ENCODE results near the gene KLB.
"Not testable (repeated sequence)": the region's sequence is repeated elsewhere in the genome, so short reads cannot be mapped to it uniquely, and the experiment has no call there.

Gene KLB

DNA sequence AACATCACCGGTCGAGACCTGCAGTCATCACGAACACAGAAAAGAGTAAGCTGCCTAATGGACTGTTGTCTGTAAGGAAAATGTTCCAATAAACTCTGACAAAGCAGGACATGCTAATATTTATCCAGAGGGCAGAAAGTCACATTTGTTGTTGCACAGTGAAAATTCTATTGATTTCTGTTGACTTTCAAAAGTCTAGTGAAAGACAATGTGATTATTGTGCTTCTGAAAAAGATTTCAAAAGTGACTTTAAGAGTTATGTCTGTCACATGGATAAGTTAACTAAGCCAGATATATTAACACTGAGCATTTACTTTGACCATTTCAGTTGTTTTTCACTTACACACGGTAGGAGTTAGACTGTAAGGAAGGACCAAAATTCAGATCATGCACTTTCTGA lies 31.3 kb upstream of the KLB start:
- Histone ChIP-seq H3K27me3 (no peaks in the 10 kb centered on the region), H3K27ac (no peak overlapping the region), H4K20me1 (no peaks in the 10 kb centered on the region), H3K4me1 (no peaks in the 10 kb centered on the region), H3K36me3 (no peaks in the 10 kb centered on the region), H3K9ac (no peak overlapping the region), H3K4me2 (no peak overlapping the region), H3K4me3 (no peak overlapping the region), H3K9me3 (peaks cover 25% of the 10 kb centered on the region)
- TF ChIP-seq Cebpa-rat (IDR thresholded peaks at IDR 0.05) = no peak

DNA sequence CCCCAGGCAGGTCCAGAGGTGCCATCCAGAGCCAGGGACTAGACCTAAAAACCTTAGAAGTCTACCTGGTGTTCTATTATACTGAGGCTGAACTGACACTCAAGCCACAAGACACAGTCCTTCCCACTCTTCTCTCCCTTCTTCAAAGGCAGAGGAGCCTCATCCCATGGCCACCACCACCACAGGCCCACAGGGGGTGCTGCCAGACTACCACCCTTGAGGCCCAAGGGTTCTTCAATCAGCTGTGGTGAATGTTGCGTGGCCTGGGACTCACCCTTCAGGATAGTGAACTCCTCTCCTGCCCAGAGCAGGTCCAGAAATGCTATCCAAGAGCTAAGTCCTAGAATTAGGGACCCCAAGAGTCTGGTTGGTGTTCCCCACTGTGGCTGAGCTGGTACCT lies 23.0 kb upstream of the KLB start:
- Histone ChIP-seq H3K27ac (no peak overlapping the region), H3K9ac (no peak overlapping the region), H3K4me1 (no peaks in the 10 kb centered on the region), H3K36me3 (no peaks in the 10 kb centered on the region), H4K20me1 (no peaks in the 10 kb centered on the region), H3K4me3 (no peak overlapping the region), H3K9me3 (peaks cover under 1% of the 10 kb centered on the region; the same call in 1 of the 2 replicates), H3K4me2 (no peak overlapping the region), H3K27me3 (no peaks in the 10 kb centered on the region)
- no peak for TF ChIP-seq Cebpa-rat (IDR thresholded peaks at IDR 0.05)

DNA sequence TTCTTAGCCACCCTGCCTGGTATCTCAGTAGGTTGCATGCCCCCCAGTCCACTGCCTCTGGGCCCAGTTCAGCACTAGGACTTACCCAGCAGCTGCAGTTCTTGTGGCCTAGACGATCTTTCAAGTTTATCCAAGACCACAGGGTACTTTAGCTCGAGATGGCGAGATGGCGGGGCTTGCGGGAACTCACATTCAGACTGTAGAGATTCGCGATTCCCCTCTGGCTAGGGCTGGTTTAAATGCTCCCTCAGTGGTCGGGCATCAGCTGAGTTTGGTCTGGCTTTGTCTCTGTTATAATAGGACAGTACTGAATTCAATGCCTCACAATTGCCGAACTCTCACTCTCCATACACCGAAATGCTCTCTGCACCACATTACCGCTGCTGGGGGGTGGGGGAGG lies 22.2 kb upstream of the KLB start:
- H3K4me1 ChIP-seq = no peaks in the 10 kb centered on the region
- no peaks in the 10 kb centered on the region for H3K36me3 ChIP-seq
- no peak overlapping the region for H3K4me3 ChIP-seq
- H3K27ac ChIP-seq = no peak overlapping the region
- no peak overlapping the region for H3K4me2 ChIP-seq
- no peaks in the 10 kb centered on the region for H4K20me1 ChIP-seq
- no peaks in the 10 kb centered on the region for H3K27me3 ChIP-seq
- TF ChIP-seq Cebpa-rat (IDR thresholded peaks at IDR 0.05) = no peak
- H3K9ac ChIP-seq = no peak overlapping the region
- no peaks in the 10 kb centered on the region for H3K9me3 ChIP-seq

DNA sequence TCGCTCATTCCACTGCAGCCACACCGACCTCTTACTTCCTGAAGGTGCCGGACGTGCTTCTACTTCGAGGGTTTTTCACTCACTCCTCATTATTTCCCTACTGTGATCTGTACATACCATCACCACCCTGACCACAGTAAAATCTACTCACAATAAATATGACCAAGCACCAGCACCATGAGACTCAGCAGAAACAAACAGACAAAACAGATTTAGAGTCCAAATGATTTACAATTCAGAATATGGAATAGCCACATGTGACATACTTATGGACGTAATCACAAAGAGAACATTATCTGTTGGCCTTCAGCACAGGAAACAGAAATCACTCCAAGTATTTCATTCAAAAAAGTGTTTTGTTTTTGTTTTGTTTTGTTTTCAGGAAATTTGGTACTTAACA lies 16.1 kb upstream of the KLB start:
- Histone ChIP-seq H3K9me3 (no peaks in the 10 kb centered on the region), H3K36me3 (no peaks in the 10 kb centered on the region), H4K20me1 (no peaks in the 10 kb centered on the region), H3K27me3 (no peaks in the 10 kb centered on the region), H3K4me1 (no peaks in the 10 kb centered on the region), H3K4me2 (no peak overlapping the region), H3K4me3 (no peak overlapping the region), H3K27ac (no peak overlapping the region), H3K9ac (no peak overlapping the region)
- TF ChIP-seq Cebpa-rat (IDR thresholded peaks at IDR 0.05) = no peak

DNA sequence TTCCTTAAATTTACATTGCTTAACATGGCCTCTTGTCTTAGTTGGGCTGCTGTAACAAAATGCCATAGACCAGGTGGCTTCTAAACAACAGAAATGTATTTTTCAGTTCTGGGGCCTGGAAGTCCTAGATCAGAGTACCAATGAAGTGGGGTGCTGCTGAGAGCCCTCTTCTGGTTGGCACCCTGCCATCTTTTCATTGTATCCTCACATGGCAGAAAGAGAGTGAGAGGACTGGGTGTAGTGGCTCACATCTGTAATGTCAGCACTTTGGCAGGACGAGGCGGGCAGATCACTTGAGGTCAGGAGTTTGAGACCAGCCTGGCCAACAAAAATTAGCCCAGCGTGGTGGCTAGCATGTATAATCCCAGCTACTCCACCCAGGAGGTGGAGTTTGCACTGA lies 12.0 kb upstream of the KLB start:
- no peak for TF ChIP-seq Cebpa-rat (IDR thresholded peaks at IDR 0.05)
- no peak overlapping the region for H3K4me3 ChIP-seq
- H3K36me3 ChIP-seq = no peaks in the 10 kb centered on the region
- H3K27ac ChIP-seq = no peak overlapping the region
- no peaks in the 10 kb centered on the region for H3K27me3 ChIP-seq
- H3K4me2 ChIP-seq = no peak overlapping the region
- no peaks in the 10 kb centered on the region for H3K4me1 ChIP-seq
- no peak overlapping the region for H3K9ac ChIP-seq
- H4K20me1 ChIP-seq = no peaks in the 10 kb centered on the region
- H3K9me3 ChIP-seq = no peaks in the 10 kb centered on the region

DNA sequence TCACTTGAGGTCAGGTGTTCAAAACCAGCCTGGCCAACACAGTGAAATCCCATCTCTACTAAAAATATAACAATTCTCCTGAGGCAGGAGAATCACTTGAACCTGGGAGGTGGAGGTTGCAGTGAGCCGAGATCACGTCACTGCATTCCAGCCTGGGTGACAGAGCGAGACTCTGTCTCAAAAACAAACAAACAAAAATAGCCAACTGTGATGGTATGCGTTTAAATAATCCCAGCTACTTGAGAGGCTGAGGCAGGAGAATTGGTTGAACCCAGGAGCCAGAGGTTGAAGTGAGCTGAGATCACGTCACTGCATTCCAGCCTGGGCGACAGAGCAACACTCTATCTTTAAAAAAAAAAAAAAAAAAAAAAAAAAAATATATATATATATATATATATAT lies 5.1 kb upstream of the KLB start:
- H4K20me1 ChIP-seq, H3K36me3 ChIP-seq, H3K4me2 ChIP-seq, H3K27me3 ChIP-seq, H3K4me3 ChIP-seq, H3K9ac ChIP-seq, H3K4me1 ChIP-seq, H3K9me3 ChIP-seq, H3K27ac ChIP-seq: not testable (repeated sequence)

DNA sequence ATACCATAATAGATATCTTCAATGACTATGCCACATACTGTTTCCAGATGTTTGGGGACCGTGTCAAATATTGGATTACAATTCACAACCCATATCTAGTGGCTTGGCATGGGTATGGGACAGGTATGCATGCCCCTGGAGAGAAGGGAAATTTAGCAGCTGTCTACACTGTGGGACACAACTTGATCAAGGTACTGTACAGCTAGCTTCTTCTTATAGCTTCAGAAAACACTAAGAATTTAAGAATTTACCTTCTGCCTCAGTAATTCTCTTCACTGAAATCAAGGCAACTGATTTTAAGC lies 805 bp downstream of the KLB start:
- no peaks in the 10 kb centered on the region for H3K27me3 ChIP-seq
- H3K4me1 ChIP-seq = no peaks in the 10 kb centered on the region
- no peaks in the 10 kb centered on the region for H3K9me3 ChIP-seq
- no peak overlapping the region for H3K9ac ChIP-seq
- H3K4me2 ChIP-seq = no peak overlapping the region
- no peak overlapping the region for H3K4me3 ChIP-seq
- TF ChIP-seq Cebpa-rat (IDR thresholded peaks at IDR 0.05) = no peak
- no peaks in the 10 kb centered on the region for H4K20me1 ChIP-seq
- no peak overlapping the region for H3K27ac ChIP-seq
- H3K36me3 ChIP-seq = no peaks in the 10 kb centered on the region

DNA sequence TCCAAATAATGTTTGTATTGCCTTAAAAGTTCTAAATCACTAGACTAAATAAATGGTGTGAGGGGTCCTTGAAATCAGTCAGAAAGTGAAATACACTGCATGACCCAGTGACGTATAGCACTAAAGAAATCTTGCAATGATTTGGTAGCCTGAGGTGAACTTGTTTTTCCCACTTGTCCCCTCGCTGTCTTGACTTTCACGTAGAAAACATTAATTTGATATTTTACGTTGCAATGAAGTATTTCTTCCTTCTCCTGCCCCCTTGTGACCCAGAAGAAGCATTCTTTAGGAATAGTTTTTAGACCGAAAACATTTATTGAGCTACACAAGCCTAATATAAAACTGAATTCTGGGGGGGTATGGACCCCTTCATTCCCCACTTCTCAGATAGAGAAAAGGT lies 3.7 kb downstream of the KLB start:
- no peak for TF ChIP-seq Cebpa-rat (IDR thresholded peaks at IDR 0.05)

DNA sequence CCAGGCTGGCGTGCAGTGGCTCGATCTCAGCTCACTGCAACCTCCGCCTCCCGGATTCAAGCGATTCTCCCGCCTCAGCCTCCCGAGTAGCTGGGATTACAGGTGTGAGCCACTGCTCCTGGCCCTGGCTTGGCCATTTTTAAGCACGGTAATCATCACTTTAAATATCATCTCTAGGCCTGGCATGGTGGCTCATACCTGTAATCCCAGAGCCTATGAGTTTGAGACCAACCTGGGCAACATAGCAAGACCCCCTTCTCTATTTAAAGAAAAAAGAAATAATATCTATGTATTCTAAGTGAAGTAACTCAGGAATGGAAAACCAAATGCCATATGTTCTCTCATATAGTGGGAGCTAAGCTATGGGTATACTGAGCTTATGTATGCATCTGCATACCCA lies 4.8 kb downstream of the KLB start:
- H3K9ac ChIP-seq, H3K4me3 ChIP-seq, H3K4me1 ChIP-seq, H3K27ac ChIP-seq, H3K36me3 ChIP-seq, H3K9me3 ChIP-seq, H3K4me2 ChIP-seq, H3K27me3 ChIP-seq, H4K20me1 ChIP-seq: not testable (repeated sequence)

More for the DNA sequence above, 3.7 kb downstream of the KLB start:
- Histone ChIP-seq H3K36me3 (no peaks in the 10 kb centered on the region), H3K9ac (no peak overlapping the region), H3K4me1 (no peaks in the 10 kb centered on the region), H3K4me3 (no peak overlapping the region), H3K9me3 (no peaks in the 10 kb centered on the region), H3K4me2 (no peak overlapping the region), H3K27me3 (no peaks in the 10 kb centered on the region), H4K20me1 (no peaks in the 10 kb centered on the region), H3K27ac (no peak overlapping the region)

DNA sequence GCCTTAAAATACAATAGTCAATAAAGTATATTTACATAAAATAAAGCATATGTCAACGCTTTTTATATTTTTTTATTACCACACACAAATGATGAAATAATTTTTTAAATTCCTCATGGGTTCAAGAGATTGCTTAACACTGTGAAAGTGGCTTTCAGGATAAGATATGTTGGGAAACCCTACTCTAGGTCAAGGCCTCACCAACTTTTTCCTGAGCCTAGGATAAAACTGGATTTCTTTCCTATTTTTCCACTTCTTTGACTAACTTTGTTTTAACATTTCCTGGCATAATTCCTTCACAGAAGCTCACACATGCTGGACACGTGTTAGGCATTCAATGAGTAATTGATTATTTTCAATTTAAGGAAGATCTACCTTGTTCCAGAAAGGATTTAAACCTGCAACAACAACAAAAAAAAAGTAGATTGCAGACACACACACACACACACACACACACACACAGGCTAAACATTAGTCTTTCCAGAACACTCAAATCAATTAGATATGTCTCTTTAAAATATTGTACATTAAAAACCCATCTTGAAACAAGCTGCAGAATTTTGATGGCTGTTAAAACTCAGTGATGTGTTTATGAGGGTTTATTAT lies 9.1 kb downstream of the KLB start:
- TF ChIP-seq Cebpa-rat (IDR thresholded peaks at IDR 0.05) = no peak
- Histone ChIP-seq H4K20me1 (no peaks in the 10 kb centered on the region), H3K9ac (no peak overlapping the region), H3K4me3 (no peak overlapping the region), H3K27me3 (no peaks in the 10 kb centered on the region), H3K36me3 (no peaks in the 10 kb centered on the region), H3K4me2 (no peak overlapping the region), H3K4me1 (no peaks in the 10 kb centered on the region), H3K9me3 (no peaks in the 10 kb centered on the region), H3K27ac (no peak overlapping the region)

DNA sequence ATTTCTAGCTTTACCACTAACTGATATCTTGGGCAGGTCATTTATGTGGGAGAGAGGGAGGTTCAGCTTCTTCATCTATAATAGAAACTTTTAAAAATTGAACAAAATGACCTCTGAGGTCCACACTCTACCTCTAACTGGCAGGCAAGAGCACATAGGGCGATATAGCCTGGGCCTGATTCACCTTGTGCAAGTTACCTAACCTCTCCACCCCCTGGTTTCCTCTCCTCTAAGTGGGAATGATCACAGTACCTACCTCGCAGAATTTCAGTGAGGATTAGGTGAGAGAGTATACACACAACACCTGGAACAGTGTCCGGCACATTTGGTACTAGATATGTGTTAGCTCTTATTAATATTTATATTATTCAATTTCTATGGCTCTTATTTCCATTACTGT lies 15.5 kb downstream of the KLB start:
- Histone ChIP-seq H3K9me3 (no peaks in the 10 kb centered on the region), H3K4me1 (no peaks in the 10 kb centered on the region), H3K36me3 (no peaks in the 10 kb centered on the region), H3K9ac (no peak overlapping the region), H3K27ac (no peak overlapping the region), H3K4me2 (no peak overlapping the region), H3K27me3 (no peaks in the 10 kb centered on the region), H4K20me1 (no peaks in the 10 kb centered on the region), H3K4me3 (no peak overlapping the region)
- TF ChIP-seq Cebpa-rat (IDR thresholded peaks at IDR 0.05) = no peak

DNA sequence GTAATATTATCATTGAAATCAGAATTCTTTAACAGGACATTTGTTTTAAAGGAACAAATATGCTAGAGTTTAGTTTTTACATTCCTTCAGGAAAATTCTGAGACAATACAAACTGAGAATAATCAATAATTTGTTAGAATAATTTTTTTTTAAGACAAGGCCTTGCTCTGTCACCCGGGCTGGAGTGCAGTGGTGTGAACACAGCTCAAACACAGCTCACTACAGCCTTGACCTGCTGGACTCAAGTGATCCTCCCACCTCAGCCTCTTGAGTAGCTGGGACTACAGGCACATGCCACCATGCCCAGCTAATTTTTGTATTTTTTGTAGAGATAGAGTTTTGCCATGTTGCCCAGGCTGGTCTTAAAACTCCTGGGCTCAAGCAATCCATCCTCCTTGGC lies 18.6 kb downstream of the KLB start:
- H3K27me3 ChIP-seq, H3K27ac ChIP-seq, H3K9ac ChIP-seq, H3K4me3 ChIP-seq, H4K20me1 ChIP-seq, H3K4me2 ChIP-seq, H3K4me1 ChIP-seq, H3K9me3 ChIP-seq, H3K36me3 ChIP-seq: not testable (repeated sequence)
